Measurements from ENCODE around the gene GLO1.

GLO1 gene

GRCh38 chr6:38684904-38685303 is 18.0 kb downstream of the GLO1 start:
- Histone ChIP-seq H3K4me2 (ENCODE audit: insufficient read depth, low read length, poor library complexity, severe bottlenecking) (no peak overlapping the region), H3K18ac (ENCODE audit: low read length) (no peak overlapping the region), H3K79me1 (ENCODE audit: low read depth, low read length) (no peaks in the 10 kb centered on the region), H3K9me3 (replicated peaks in 1 of 2; ENCODE audit: control insufficient read depth in 2 of 2, insufficient read depth in 1 of 2, low read depth in 1 of 2, low read length in 2 of 2) (no peaks in the 10 kb centered on the region), H2AFZ (ENCODE audit: low read length) (no peak overlapping the region), H3K27me3 (ENCODE audit: control insufficient read depth in 3 of 3, insufficient read depth in 3 of 3, low read depth in 1 of 3, low read length in 3 of 3) (no peaks in the 10 kb centered on the region), H4K91ac (ENCODE audit: low read depth, low read length, poor library complexity) (no peak overlapping the region), H2BK12ac (ENCODE audit: low read length) (no peak overlapping the region), H3K27ac (replicated peaks; ENCODE audit: low read length) (no peak overlapping the region), H3K4me3 (ENCODE audit: low read length in 2 of 2) (no peak overlapping the region), H3K9ac (ENCODE audit: low read depth, low read length, poor library complexity) (no peak overlapping the region), H3K23ac (ENCODE audit: low read depth, low read length, poor library complexity) (no peak overlapping the region), H4K8ac (ENCODE audit: low read depth, low read length) (no peak overlapping the region), H2BK5ac (ENCODE audit: low read length) (no peak overlapping the region), H3K4me1 (ENCODE audit: control insufficient read depth in 2 of 2, insufficient read depth in 1 of 2, low read depth in 1 of 2, low read length in 2 of 2) (no peaks in the 10 kb centered on the region), H3K36me3 (replicated peaks in 1 of 2; ENCODE audit: control insufficient read depth in 2 of 2, insufficient read depth in 2 of 2, low read length in 2 of 2) (peaks cover 13 to 84% of the 10 kb centered on the region in 2 donors), H2AK5ac (ENCODE audit: low read depth, low read length) (no peak overlapping the region), H2BK120ac (ENCODE audit: low read depth, low read length) (no peak overlapping the region), H3K14ac (ENCODE audit: low read length) (no peak overlapping the region), H3K4ac (ENCODE audit: low read length) (no peak overlapping the region), H2BK15ac (ENCODE audit: low read length) (no peak overlapping the region)
- WGBS, 2 donors (ENCODE audit: extremely low coverage in 2 of 2, insufficient read length in 2 of 2, insufficient replicate concordance in 1 of 2), result no CpG with 5 or more reads among the region's 3 CpGs
- no peak for DNase-seq (ENCODE audit: low spot score)

GRCh38 chr6:38684237-38684636 is 18.7 kb downstream of the GLO1 start:
- peaks cover 13 to 91% of the 10 kb centered on the region in 2 donors for H3K36me3 ChIP-seq (replicated peaks in 1 of 2; ENCODE audit: control insufficient read depth in 2 of 2, insufficient read depth in 2 of 2, low read length in 2 of 2)
- no CpG with 5 or more reads among the region's 1 CpG for WGBS, 2 donors (ENCODE audit: extremely low coverage in 2 of 2, insufficient read length in 2 of 2, insufficient replicate concordance in 1 of 2)

GRCh38 chr6:38681850-38682249 is 21.1 kb downstream of the GLO1 start:
- Histone ChIP-seq H3K36me3 (replicated peaks in 1 of 2; ENCODE audit: control insufficient read depth in 2 of 2, insufficient read depth in 2 of 2, low read length in 2 of 2) (peaks cover 18 to 97% of the 10 kb centered on the region in 2 donors), H3K9me3 (replicated peaks in 1 of 2; ENCODE audit: control insufficient read depth in 2 of 2, insufficient read depth in 1 of 2, low read depth in 1 of 2, low read length in 2 of 2) (no peaks in the 10 kb centered on the region), H3K4me1 (ENCODE audit: control insufficient read depth in 2 of 2, insufficient read depth in 1 of 2, low read depth in 1 of 2, low read length in 2 of 2) (no peaks in the 10 kb centered on the region), H2AK5ac (ENCODE audit: low read depth, low read length) (no peak overlapping the region), H2BK15ac (ENCODE audit: low read length) (no peak overlapping the region), H3K9ac (ENCODE audit: low read depth, low read length, poor library complexity) (no peak overlapping the region), H2BK120ac (ENCODE audit: low read depth, low read length) (no peak overlapping the region), H3K79me1 (ENCODE audit: low read depth, low read length) (no peaks in the 10 kb centered on the region), H2AFZ (ENCODE audit: low read length) (no peak overlapping the region), H3K23ac (ENCODE audit: low read depth, low read length, poor library complexity) (no peak overlapping the region), H3K27me3 (ENCODE audit: control insufficient read depth in 3 of 3, insufficient read depth in 3 of 3, low read depth in 1 of 3, low read length in 3 of 3) (no peaks in the 10 kb centered on the region), H3K4me2 (ENCODE audit: insufficient read depth, low read length, poor library complexity, severe bottlenecking) (no peak overlapping the region), H3K4ac (ENCODE audit: low read length) (no peak overlapping the region), H4K91ac (ENCODE audit: low read depth, low read length, poor library complexity) (no peak overlapping the region), H3K4me3 (ENCODE audit: low read length in 2 of 2) (no peak overlapping the region), H3K18ac (ENCODE audit: low read length) (no peak overlapping the region), H4K8ac (ENCODE audit: low read depth, low read length) (no peak overlapping the region), H2BK12ac (ENCODE audit: low read length) (no peak overlapping the region), H3K27ac (replicated peaks; ENCODE audit: low read length) (no peak overlapping the region), H2BK5ac (ENCODE audit: low read length) (no peak overlapping the region), H3K14ac (ENCODE audit: low read length) (no peak overlapping the region)
- no peak for DNase-seq (ENCODE audit: low spot score)
- no CpG with 5 or more reads among the region's 2 CpGs for WGBS, 2 donors (ENCODE audit: extremely low coverage in 2 of 2, insufficient read length in 2 of 2, insufficient replicate concordance in 1 of 2)

More at GRCh38 chr6:38684237-38684636, 18.7 kb downstream of the GLO1 start:
- Histone ChIP-seq H3K4me3 (ENCODE audit: low read length in 2 of 2) (no peak overlapping the region), H2AK5ac (ENCODE audit: low read depth, low read length) (no peak overlapping the region), H3K79me1 (ENCODE audit: low read depth, low read length) (no peaks in the 10 kb centered on the region), H3K23ac (ENCODE audit: low read depth, low read length, poor library complexity) (no peak overlapping the region), H4K91ac (ENCODE audit: low read depth, low read length, poor library complexity) (no peak overlapping the region), H4K8ac (ENCODE audit: low read depth, low read length) (no peak overlapping the region), H2BK15ac (ENCODE audit: low read length) (no peak overlapping the region), H3K9ac (ENCODE audit: low read depth, low read length, poor library complexity) (no peak overlapping the region), H3K27ac (replicated peaks; ENCODE audit: low read length) (no peak overlapping the region), H3K4me2 (ENCODE audit: insufficient read depth, low read length, poor library complexity, severe bottlenecking) (no peak overlapping the region), H3K18ac (ENCODE audit: low read length) (no peak overlapping the region), H3K9me3 (replicated peaks in 1 of 2; ENCODE audit: control insufficient read depth in 2 of 2, insufficient read depth in 1 of 2, low read depth in 1 of 2, low read length in 2 of 2) (no peaks in the 10 kb centered on the region), H2AFZ (ENCODE audit: low read length) (no peak overlapping the region), H2BK5ac (ENCODE audit: low read length) (no peak overlapping the region), H3K14ac (ENCODE audit: low read length) (no peak overlapping the region), H3K4me1 (ENCODE audit: control insufficient read depth in 2 of 2, insufficient read depth in 1 of 2, low read depth in 1 of 2, low read length in 2 of 2) (no peaks in the 10 kb centered on the region), H2BK12ac (ENCODE audit: low read length) (no peak overlapping the region), H2BK120ac (ENCODE audit: low read depth, low read length) (no peak overlapping the region), H3K27me3 (ENCODE audit: control insufficient read depth in 3 of 3, insufficient read depth in 3 of 3, low read depth in 1 of 3, low read length in 3 of 3) (no peaks in the 10 kb centered on the region), H3K4ac (ENCODE audit: low read length) (no peak overlapping the region)
- DNase-seq (ENCODE audit: low spot score), result no peak

GRCh38 chr6:38679668-38680067 is 23.3 kb downstream of the GLO1 start:
- peaks cover 0 to 2% of the 10 kb centered on the region in 2 donors for H3K9me3 ChIP-seq (replicated peaks in 1 of 2; ENCODE audit: control insufficient read depth in 2 of 2, insufficient read depth in 1 of 2, low read depth in 1 of 2, low read length in 2 of 2)
- no peak overlapping the region for H3K4me3 ChIP-seq (ENCODE audit: low read length in 2 of 2)
- H3K27me3 ChIP-seq (ENCODE audit: control insufficient read depth in 3 of 3, insufficient read depth in 3 of 3, low read depth in 1 of 3, low read length in 3 of 3), result no peaks in the 10 kb centered on the region
- WGBS, 2 donors (ENCODE audit: extremely low coverage in 2 of 2, insufficient read length in 2 of 2, insufficient replicate concordance in 1 of 2), result no CpG with 5 or more reads among the region's 1 CpG
- no peak overlapping the region for H3K27ac ChIP-seq (replicated peaks; ENCODE audit: low read length)
- H2BK15ac ChIP-seq (ENCODE audit: low read length), result no peak overlapping the region
- no peak overlapping the region for H3K4ac ChIP-seq (ENCODE audit: low read length)
- no peak overlapping the region for H3K14ac ChIP-seq (ENCODE audit: low read length)
- H2BK120ac ChIP-seq (ENCODE audit: low read depth, low read length), result no peak overlapping the region
- no peak for DNase-seq (ENCODE audit: low spot score)
- no peak overlapping the region for H2BK12ac ChIP-seq (ENCODE audit: low read length)
- no peak overlapping the region for H3K23ac ChIP-seq (ENCODE audit: low read depth, low read length, poor library complexity)
- H3K18ac ChIP-seq (ENCODE audit: low read length), result no peak overlapping the region
- H3K4me1 ChIP-seq (ENCODE audit: control insufficient read depth in 2 of 2, insufficient read depth in 1 of 2, low read depth in 1 of 2, low read length in 2 of 2), result no peaks in the 10 kb centered on the region
- peaks cover 27 to 97% of the 10 kb centered on the region in 2 donors for H3K36me3 ChIP-seq (replicated peaks in 1 of 2; ENCODE audit: control insufficient read depth in 2 of 2, insufficient read depth in 2 of 2, low read length in 2 of 2)
- H2AFZ ChIP-seq (ENCODE audit: low read length), result no peak overlapping the region
- no peak overlapping the region for H2AK5ac ChIP-seq (ENCODE audit: low read depth, low read length)
- no peak overlapping the region for H4K91ac ChIP-seq (ENCODE audit: low read depth, low read length, poor library complexity)
- no peak overlapping the region for H4K8ac ChIP-seq (ENCODE audit: low read depth, low read length)
- no peak overlapping the region for H3K4me2 ChIP-seq (ENCODE audit: insufficient read depth, low read length, poor library complexity, severe bottlenecking)
- no peak overlapping the region for H2BK5ac ChIP-seq (ENCODE audit: low read length)
- H3K9ac ChIP-seq (ENCODE audit: low read depth, low read length, poor library complexity), result no peak overlapping the region
- H3K79me1 ChIP-seq (ENCODE audit: low read depth, low read length), result no peaks in the 10 kb centered on the region

All from neuronal stem cell (in vitro differentiated cells).